MCF 10A (cell line): ENCODE results near the gene MPV17. TPM values are rescaled to one million over a fixed set of nuclear protein-coding genes. Genes with fewer than 3 reads are reported as not detected.

Experiments used
- BruUV-seq: library from RNA; stranded (reverse); fragments of 400-500 nt; replicated peaks from 2 replicates; lab custom pipeline; 2021; lab: Mats Ljungman, UMichigan
- CTCF ChIA-PET: fragments of 300-600 bp; sonication (Branson Sonifier 250); formaldehyde crosslinking; extraction: SDS; loops from one replicate; lab custom pipeline; 2021; ENCODE audit warnings: antibody characterized with exemption, inconsistent platforms; lab: Yijun Ruan, JAX
- POLR2A ChIA-PET: fragments of 300-600, 350-650 bp; sonication (Branson Sonifier 250); formaldehyde crosslinking; extraction: SDS; loops from one replicate; lab custom pipeline; 2020; ENCODE audit warnings: antibody characterized with exemption, inconsistent platforms; lab: Yijun Ruan, JAX
- DNase-seq: peaks from one replicate; pipeline ENCODE4 v3.0.0-alpha.2; 2018; ENCODE audit not compliant: unreplicated experiment
- H3K27ac Mint-ChIP-seq: one replicate; pipeline ENCODE4 v1.8.0; 2022; ENCODE audit warnings: mild to moderate bottlenecking, low read depth, mixed read lengths; ENCODE audit not compliant: unreplicated experiment
- H3K27me3 Mint-ChIP-seq: one replicate; pipeline ENCODE4 v1.8.0; 2022; ENCODE audit warnings: mixed read lengths; ENCODE audit not compliant: insufficient read depth, unreplicated experiment
- H3K36me3 Mint-ChIP-seq: one replicate; pipeline ENCODE4 v1.8.0; 2022; ENCODE audit warnings: mild to moderate bottlenecking, moderate library complexity, mixed read lengths; ENCODE audit not compliant: insufficient read depth, unreplicated experiment
- H3K4me1 Mint-ChIP-seq: one replicate; pipeline ENCODE4 v1.8.0; 2022; ENCODE audit warnings: mixed read lengths; ENCODE audit not compliant: insufficient read depth, unreplicated experiment
- H3K4me3 Mint-ChIP-seq: one replicate; pipeline ENCODE4 v1.8.0; 2022; ENCODE audit warnings: mild to moderate bottlenecking, moderate library complexity, mixed read lengths; ENCODE audit not compliant: unreplicated experiment
- H3K9me3 Mint-ChIP-seq: one replicate; pipeline ENCODE4 v1.8.0; 2022; ENCODE audit warnings: mixed read lengths; ENCODE audit not compliant: unreplicated experiment
- CTCF ChIP-seq: fragments of 200-600 bp; IDR thresholded peaks from one replicate; pipeline ENCODE4 v1.8.0; 2022; ENCODE audit warnings: antibody characterized with exemption, mild to moderate bottlenecking; ENCODE audit not compliant: unreplicated experiment
- intact Hi-C: fragments of 100-400 bp; cut with micrococcal nuclease; formaldehyde crosslinking; loops from 2 replicates; pipeline ENCODE4 v1.14.1; 2022
- total RNA-seq: library from RNA; stranded (reverse); gene quantifications from 2 replicates; pipeline ENCODE4 v1.2.3, GENCODE V29; 2022

The MPV17 gene
- total RNA-seq, 1 experiment from 2014 or later = 114 TPM

- peaks cover 15% of the 10 kb centered on the region for H3K4me1 Mint-ChIP-seq
- no peak for TF ChIP-seq CTCF
- no peaks in the 10 kb centered on the region for H3K36me3 Mint-ChIP-seq
- peak overlapping the region; percentile 14 for H3K4me3 Mint-ChIP-seq
- peaks cover 31% of the 10 kb centered on the region for H3K27me3 Mint-ChIP-seq
- no peak for DNase-seq
- no peaks in the 10 kb centered on the region for H3K9me3 Mint-ChIP-seq
- ChIA-PET CTCF (interaction anchor here (0.7 kb wide), 1 partner anchor 423 kb away, joined by 3 read pairs; no protein-coding TSS in a partner anchor), POLR2A (no interaction called here)
- intact Hi-C loops = no loop called here
- BruUV-seq = no TSS peak
- H3K27ac Mint-ChIP-seq = no peak overlapping the region
Observed at GRCh38 chr2:27261241-27261925, 61.5 kb downstream of the MPV17 start.

Other genes with a start within 250 kb of the MPV17 start
- gene EMILIN1, start 244.5 kb downstream of the MPV17 start, total RNA-seq = 0.20 and 0.21 TPM in 2 replicates
- 1.7 and 2.6 TPM in 2 replicates for gene KHK, start 236.3 kb downstream of the MPV17 start, total RNA-seq
- 10.9 and 12.9 TPM in 2 replicates for gene CGREF1, start 204.0 kb downstream of the MPV17 start, total RNA-seq
- gene ABHD1, start 199.3 kb downstream of the MPV17 start, total RNA-seq = not detected in 2 replicates
- 55.1 and 68.5 TPM in 2 replicates for gene PREB, start 188.5 kb downstream of the MPV17 start, total RNA-seq
- gene PRR30, start 183.7 kb downstream of the MPV17 start, total RNA-seq = not detected in 2 replicates
- gene TCF23, start 174.1 kb downstream of the MPV17 start, total RNA-seq = not detected in 2 replicates
- 115 and 122 TPM in 2 replicates for gene ATRAID, start 111.1 kb downstream of the MPV17 start, total RNA-seq
- 25.9 and 26.9 TPM in 2 replicates for gene SLC5A6, start 110.8 kb downstream of the MPV17 start, total RNA-seq
- 59.5 and 66.5 TPM in 2 replicates for gene CAD, start 105.7 kb downstream of the MPV17 start, total RNA-seq
- gene SLC30A3, start 60.0 kb downstream of the MPV17 start, total RNA-seq = not detected in 2 replicates
- gene DNAJC5G, start 47.7 kb downstream of the MPV17 start, total RNA-seq = not detected in 2 replicates
- not detected in 2 replicates for gene TRIM54, start 40.7 kb downstream of the MPV17 start, total RNA-seq
- gene UCN, start 14.7 kb downstream of the MPV17 start, total RNA-seq = 7.9 and 9.5 TPM in 2 replicates
- 47.5 and 47.8 TPM in 2 replicates for gene GTF3C2, start 33.7 kb upstream of the MPV17 start, total RNA-seq
- gene EIF2B4, start 47.2 kb upstream of the MPV17 start, total RNA-seq = 42.7 and 50.1 TPM in 2 replicates
- gene SNX17, start 47.5 kb upstream of the MPV17 start, total RNA-seq = 101 and 125 TPM in 2 replicates
- 14.8 and 16.2 TPM in 2 replicates for gene ZNF513, start 57.6 kb upstream of the MPV17 start, total RNA-seq
- gene PPM1G, start 86.5 kb upstream of the MPV17 start, total RNA-seq = 85.7 and 123 TPM in 2 replicates
- 79.5 and 97.3 TPM in 2 replicates for gene NRBP1, start 105.5 kb upstream of the MPV17 start, total RNA-seq
- gene KRTCAP3, start 119.3 kb upstream of the MPV17 start, total RNA-seq = 4.1 and 6.9 TPM in 2 replicates
- 20.6 and 22.3 TPM in 2 replicates for gene IFT172, start 166.6 kb upstream of the MPV17 start, total RNA-seq
- gene FNDC4, start 172.1 kb upstream of the MPV17 start, total RNA-seq = 0.79 and 1.1 TPM in 2 replicates
- gene GCKR, start 173.7 kb upstream of the MPV17 start, total RNA-seq = not detected in 2 replicates